Keratinocyte (primary cell): ENCODE data around the gene LIN28A. TPM values are rescaled to one million over a fixed set of nuclear protein-coding genes. Genes with fewer than 3 reads are reported as not detected.

Experiments used
- DNase-seq: peaks from one replicate; pipeline ENCODE4 v3.0.0-alpha.2; 2011; ENCODE audit warnings: low read depth, missing footprints, low spot score
- FAIRE-seq: peaks from 2 replicates; lab custom pipeline; 2011; peaks lifted over from hg19 to GRCh38; lab: Jason Lieb, UNC
- H2AFZ ChIP-seq: 2 replicates; pipeline ENCODE4 v1.6.0; 2012; ENCODE audit warnings: low read length, control low read depth, inconsistent platforms; ENCODE audit not compliant: control insufficient read depth
- H3K27ac ChIP-seq: 2 replicates; pipeline ENCODE4 v1.5.1; 2011; ENCODE audit warnings: low read length; ENCODE audit not compliant: control insufficient read depth, insufficient read depth
- H3K27me3 ChIP-seq: 3 replicates; pipeline ENCODE4 v1.6.0; 2011; ENCODE audit warnings: low read length; ENCODE audit not compliant: control insufficient read depth, insufficient read depth; ENCODE audit errors: extremely low read depth
- H3K36me3 ChIP-seq, 2 experiments: 2 replicates in 1 of 2; 3 replicates in 1 of 2; pipeline ENCODE4 v1.5.1; 2011; ENCODE audit warnings: low read length in 2 of 2, mild to moderate bottlenecking in 1 of 2; ENCODE audit not compliant: control insufficient read depth in 2 of 2, insufficient read depth in 2 of 2; ENCODE audit errors: extremely low read depth in 1 of 2
- H3K4me1 ChIP-seq: 3 replicates; pipeline ENCODE4 v1.5.1; 2011; ENCODE audit warnings: low read length; ENCODE audit not compliant: control insufficient read depth, insufficient read depth; ENCODE audit errors: extremely low read depth
- H3K4me2 ChIP-seq: 3 replicates; pipeline ENCODE4 v1.6.0; 2011; ENCODE audit warnings: low read depth, low read length; ENCODE audit not compliant: control insufficient read depth, insufficient read depth; ENCODE audit errors: extremely low read depth
- H3K4me3 ChIP-seq, 3 experiments: fragments of 200-600 bp in 1 of 3; sonication (generic) in 1 of 3; 2 replicates in 2 of 3; 3 replicates in 1 of 3; pipeline ENCODE4 v1.5.1; 2011 to 2016; ENCODE audit warnings: low read length in 3 of 3, mild to moderate bottlenecking in 3 of 3, control low read depth in 2 of 3, inconsistent platforms in 1 of 3, low read depth in 1 of 3, mixed read lengths in 1 of 3, mixed run types in 1 of 3, moderate library complexity in 1 of 3; ENCODE audit not compliant: control insufficient read depth in 2 of 3, insufficient read depth in 2 of 3; ENCODE audit errors: extremely low read depth in 1 of 3
- H3K79me2 ChIP-seq: 2 replicates; pipeline ENCODE4 v1.6.0; 2012; ENCODE audit warnings: low read length; ENCODE audit not compliant: control insufficient read depth, insufficient read depth
- H3K9ac ChIP-seq: 3 replicates; pipeline ENCODE4 v1.6.0; 2011; ENCODE audit warnings: low read length; ENCODE audit not compliant: control insufficient read depth, insufficient read depth; ENCODE audit errors: extremely low read depth
- H3K9me1 ChIP-seq: 3 replicates; pipeline ENCODE4 v1.6.0; 2011; ENCODE audit warnings: low read length; ENCODE audit not compliant: control insufficient read depth, insufficient read depth; ENCODE audit errors: extremely low read depth
- H3K9me3 ChIP-seq: 2 replicates; pipeline ENCODE4 v1.5.1; 2012; ENCODE audit warnings: low read depth, low read length; ENCODE audit not compliant: control insufficient read depth
- H4K20me1 ChIP-seq: 3 replicates; pipeline ENCODE4 v1.6.0; 2011; ENCODE audit warnings: low read length; ENCODE audit not compliant: control insufficient read depth, insufficient read depth; ENCODE audit errors: extremely low read depth
- EZH2 ChIP-seq: IDR thresholded peaks from one replicate; pipeline ENCODE4 v1.6.1; 2012; ENCODE audit warnings: inconsistent platforms, mild to moderate bottlenecking, low read length, moderate library complexity
- dilution Hi-C: fragments of 300-500 bp; cut with MboI; formaldehyde crosslinking; loops from one replicate; pipeline ENCODE4 v1.7.0; 2020; ENCODE audit warnings: low sequenced_read_pairs; ENCODE audit not compliant: extremely low pct_ligation_motif_present
- polyA plus RNA-seq, 5 experiments: library from polyadenylated mRNA; depleted of rRNA in 3 of 5; stranded (reverse) in 3 of 5; stranded (forward) in 1 of 5; unstranded in 1 of 5; fragments of >200 nt; gene quantifications; 1 replicate in 1 of 5; 2 replicates in 3 of 5; 3 replicates in 1 of 5; pipeline versions ENCODE4 v1.2.1 to v1.2.3, GENCODE V29; 2011 to 2012; ENCODE audit warnings: missing spikeins in 2 of 5, low read depth in 1 of 5, low replicate concordance in 1 of 5
- TF ChIP-seq, protein P1 (sequence below), 3 experiments: IDR thresholded peaks in 1 of 3; conservative IDR thresholded peaks in 1 of 3; optimal IDR thresholded peaks in 1 of 3; 2 replicates in 2 of 3; 3 replicates in 1 of 3; pipeline versions ENCODE3 to v1.5.1; 2011; ENCODE audit warnings: low read length in 3 of 3, mild to moderate bottlenecking in 3 of 3, moderate library complexity in 2 of 3, control low read depth in 1 of 3, inconsistent platforms in 1 of 3; ENCODE audit not compliant: insufficient read depth in 2 of 3; ENCODE audit errors: extremely low read depth in 1 of 3

LIN28A gene
- polyA plus RNA-seq, 1 donor (not counting 4 experiments of a cell fraction or from before 2014, with no cell fraction given) = not detected

DNA sequence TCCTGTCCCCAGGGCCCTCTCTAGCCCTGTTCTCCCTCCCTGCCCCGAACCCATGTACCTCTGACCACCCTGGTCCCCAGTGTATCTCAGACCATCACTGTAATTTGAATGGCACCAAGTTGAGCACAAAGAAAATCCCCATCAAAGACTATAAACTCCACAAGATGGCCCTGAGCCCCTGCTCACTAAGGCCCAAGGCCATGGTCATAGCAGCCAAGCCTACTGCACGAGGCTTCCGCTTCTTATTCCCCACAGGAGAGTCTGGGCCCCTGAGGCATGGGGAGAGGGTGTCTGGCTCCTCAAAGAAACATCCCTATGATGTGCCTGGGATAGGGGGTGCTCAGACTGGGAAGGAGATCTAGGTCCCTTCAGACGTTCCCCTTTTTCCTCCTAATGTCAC lies 42.6 kb upstream of the LIN28A start:
- DNase-seq = no peak
- Histone ChIP-seq H3K79me2 (no peaks in the 10 kb centered on the region), H4K20me1 (no peaks in the 10 kb centered on the region), H3K9me3 (peaks cover 3% of the 10 kb centered on the region), H3K36me3 (no peaks in the 10 kb centered on the region), H3K4me3 (no peak overlapping the region), H3K27ac (no peak overlapping the region), H3K4me1 (peaks cover 12% of the 10 kb centered on the region), H3K9ac (no peak overlapping the region), H3K4me2 (no peak overlapping the region), H3K27me3 (no peaks in the 10 kb centered on the region), H2AFZ (no peak overlapping the region), H3K9me1 (no peaks in the 10 kb centered on the region)
- no peak for FAIRE-seq
- dilution Hi-C loops = no loop called here
- TF ChIP-seq, protein P1, sequence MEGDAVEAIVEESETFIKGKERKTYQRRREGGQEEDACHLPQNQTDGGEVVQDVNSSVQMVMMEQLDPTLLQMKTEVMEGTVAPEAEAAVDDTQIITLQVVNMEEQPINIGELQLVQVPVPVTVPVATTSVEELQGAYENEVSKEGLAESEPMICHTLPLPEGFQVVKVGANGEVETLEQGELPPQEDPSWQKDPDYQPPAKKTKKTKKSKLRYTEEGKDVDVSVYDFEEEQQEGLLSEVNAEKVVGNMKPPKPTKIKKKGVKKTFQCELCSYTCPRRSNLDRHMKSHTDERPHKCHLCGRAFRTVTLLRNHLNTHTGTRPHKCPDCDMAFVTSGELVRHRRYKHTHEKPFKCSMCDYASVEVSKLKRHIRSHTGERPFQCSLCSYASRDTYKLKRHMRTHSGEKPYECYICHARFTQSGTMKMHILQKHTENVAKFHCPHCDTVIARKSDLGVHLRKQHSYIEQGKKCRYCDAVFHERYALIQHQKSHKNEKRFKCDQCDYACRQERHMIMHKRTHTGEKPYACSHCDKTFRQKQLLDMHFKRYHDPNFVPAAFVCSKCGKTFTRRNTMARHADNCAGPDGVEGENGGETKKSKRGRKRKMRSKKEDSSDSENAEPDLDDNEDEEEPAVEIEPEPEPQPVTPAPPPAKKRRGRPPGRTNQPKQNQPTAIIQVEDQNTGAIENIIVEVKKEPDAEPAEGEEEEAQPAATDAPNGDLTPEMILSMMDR (optimal IDR thresholded peaks at IDR 0.05 in 1 of 3, IDR thresholded peaks at IDR 0.05 in 1 of 3, conservative IDR thresholded peaks at IDR 0.05 in 1 of 3; ENCODE audit: extremely low read depth in 1 of 3, insufficient read depth in 2 of 3, low read length in 3 of 3) = no peak
- TF ChIP-seq EZH2 = no peak

DNA sequence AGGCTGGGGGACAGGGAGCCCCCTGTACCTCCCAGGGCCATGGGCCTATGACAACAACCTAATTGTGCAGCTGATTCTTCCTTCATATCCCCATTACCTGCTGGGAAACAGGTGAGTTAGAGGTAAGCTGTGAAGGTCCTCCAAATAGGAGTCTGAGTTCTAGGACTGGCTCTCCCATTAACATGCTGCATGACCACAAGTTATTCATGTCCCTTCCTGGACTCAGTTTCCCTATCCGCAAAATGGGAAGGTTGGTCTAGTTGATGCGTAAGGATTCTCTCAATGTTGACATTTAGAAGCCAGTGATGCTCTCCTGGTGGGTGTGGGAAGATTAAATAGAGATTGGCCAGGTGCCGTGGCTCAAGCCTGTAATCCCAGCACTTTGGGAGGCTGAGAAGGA lies 42.1 kb upstream of the LIN28A start:
- Histone ChIP-seq H3K9me1 (no peaks in the 10 kb centered on the region), H3K4me3 (no peak overlapping the region), H3K27ac (no peak overlapping the region), H3K4me1 (peaks cover 12% of the 10 kb centered on the region), H3K4me2 (no peak overlapping the region), H3K79me2 (no peaks in the 10 kb centered on the region), H4K20me1 (no peaks in the 10 kb centered on the region), H2AFZ (no peak overlapping the region), H3K27me3 (no peaks in the 10 kb centered on the region), H3K9me3 (peaks cover 3% of the 10 kb centered on the region), H3K36me3 (no peaks in the 10 kb centered on the region), H3K9ac (no peak overlapping the region)
- FAIRE-seq = no peak
- TF ChIP-seq EZH2 = no peak
- TF ChIP-seq, protein P1 (optimal IDR thresholded peaks at IDR 0.05 in 1 of 3, IDR thresholded peaks at IDR 0.05 in 1 of 3, conservative IDR thresholded peaks at IDR 0.05 in 1 of 3; ENCODE audit: extremely low read depth in 1 of 3, insufficient read depth in 2 of 3, low read length in 3 of 3) = no peak
- dilution Hi-C loops = no loop called here
- no peak for DNase-seq
